SKM-1 (cell line): ENCODE measurements around the gene C1RL.
"Not testable (repeated sequence)": the region's sequence is repeated elsewhere in the genome, so short reads cannot be mapped to it uniquely, and the experiment has no call there.

Source experiments
- DNase-seq: peaks from one replicate; lab custom pipeline; 2025; ENCODE audit not compliant: unreplicated experiment; lab: John Stamatoyannopoulos, UW

The C1RL gene

DNA sequence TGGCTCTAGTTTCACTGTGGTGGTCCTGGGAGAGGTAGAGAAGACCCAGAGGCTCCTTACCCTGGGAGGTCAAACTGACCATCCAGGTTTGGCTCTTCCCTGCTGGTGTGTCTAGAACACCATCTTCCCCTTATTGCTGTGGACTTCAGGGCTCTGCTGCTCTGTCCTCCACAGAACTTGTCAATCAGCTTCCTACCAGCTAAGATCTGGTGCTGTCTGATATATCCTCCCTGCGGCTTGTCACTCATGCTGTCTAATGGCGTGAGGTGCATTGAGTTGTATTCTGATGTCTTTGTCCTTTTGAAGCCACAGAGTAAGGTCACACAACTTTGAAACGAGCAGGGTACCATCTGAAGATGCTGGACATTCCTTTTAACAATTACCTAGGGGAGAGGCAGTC is 7.2 kb upstream of the C1RL start:
- DNase-seq = no peak

DNA sequence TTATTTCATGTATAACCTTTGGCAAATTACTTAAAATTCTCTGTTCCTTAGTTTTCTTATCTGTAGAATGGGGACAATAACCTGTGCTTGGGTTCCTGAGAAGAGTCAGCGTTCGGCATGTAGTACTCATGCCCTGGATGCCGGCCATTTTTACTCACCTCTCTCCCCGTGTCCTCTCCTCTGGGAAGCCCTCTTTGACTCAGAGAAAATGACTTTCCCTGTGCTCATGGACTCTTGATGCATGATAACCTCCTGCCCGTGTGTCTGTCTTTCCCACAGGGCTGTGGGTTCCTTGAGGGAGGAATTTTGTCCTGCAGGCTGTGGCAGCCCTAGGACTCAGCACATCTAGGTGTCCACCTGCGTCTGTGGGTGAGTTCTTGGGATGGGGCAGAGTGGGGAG is 5.8 kb upstream of the C1RL start:
- no peak for DNase-seq

DNA sequence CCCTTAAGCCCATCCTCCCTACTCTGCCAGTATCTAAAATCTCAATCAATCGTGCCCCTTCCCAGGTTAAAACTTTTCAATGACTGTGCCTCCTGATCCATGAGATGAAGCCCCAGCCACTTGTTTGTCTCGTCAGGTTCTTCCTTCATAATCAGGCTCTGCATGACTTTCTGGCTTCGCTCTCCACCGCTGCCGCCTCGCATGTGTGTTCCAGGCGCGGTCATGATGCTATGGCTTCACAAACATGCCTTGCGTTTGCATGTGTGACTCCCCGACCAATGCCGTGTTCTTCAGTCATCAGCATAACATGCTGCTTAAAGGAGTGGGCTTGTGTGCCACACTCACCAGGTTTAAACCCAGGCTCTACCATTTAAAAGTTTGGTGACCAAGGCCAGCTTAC is 5.0 kb upstream of the C1RL start:
- no peak for DNase-seq

DNA sequence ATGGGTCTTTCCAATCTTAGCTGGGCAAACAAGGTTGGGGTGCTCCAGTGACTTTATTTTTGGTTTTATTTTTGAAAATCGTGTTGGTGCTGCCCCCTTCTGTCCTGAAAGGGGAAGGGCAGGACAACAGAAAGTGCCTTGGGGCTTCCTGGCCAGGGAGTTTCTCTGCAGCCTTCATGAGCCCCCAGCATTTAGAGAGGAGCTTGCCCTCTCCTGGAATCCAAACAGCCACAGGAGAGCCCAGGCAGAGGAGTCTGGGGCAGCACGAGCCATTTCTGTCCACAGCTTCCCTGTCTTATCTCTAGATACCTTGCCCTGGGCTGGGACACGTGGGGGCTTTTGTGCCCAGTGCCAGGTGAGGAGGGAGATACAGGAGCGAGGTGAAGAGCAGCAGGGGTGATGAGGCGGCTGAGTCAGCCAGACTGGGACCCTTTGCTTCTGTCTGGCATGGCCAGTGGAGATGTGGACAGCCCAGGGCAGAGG is 4.4 kb upstream of the C1RL start:
- DNase-seq = peak; percentile 5

DNA sequence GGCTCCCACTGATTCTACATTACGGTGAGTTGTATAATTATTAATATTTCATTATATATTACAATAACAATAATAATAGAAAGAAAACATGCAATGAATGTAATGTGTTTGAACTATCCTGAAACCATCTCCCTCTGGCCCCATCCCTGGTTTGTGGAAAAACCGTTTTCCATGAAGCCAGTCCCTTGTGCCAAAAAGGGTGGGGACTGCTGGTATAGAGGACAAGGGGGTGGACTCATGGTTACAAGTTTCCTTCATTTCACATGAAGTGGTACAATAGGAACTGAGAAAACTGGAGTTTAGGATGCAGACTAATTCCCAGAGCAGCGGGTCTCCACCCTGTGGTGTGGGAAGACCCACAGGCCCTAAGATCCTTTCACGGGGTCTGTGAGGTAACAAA is 3.0 kb upstream of the C1RL start:
- no peak for DNase-seq

DNA sequence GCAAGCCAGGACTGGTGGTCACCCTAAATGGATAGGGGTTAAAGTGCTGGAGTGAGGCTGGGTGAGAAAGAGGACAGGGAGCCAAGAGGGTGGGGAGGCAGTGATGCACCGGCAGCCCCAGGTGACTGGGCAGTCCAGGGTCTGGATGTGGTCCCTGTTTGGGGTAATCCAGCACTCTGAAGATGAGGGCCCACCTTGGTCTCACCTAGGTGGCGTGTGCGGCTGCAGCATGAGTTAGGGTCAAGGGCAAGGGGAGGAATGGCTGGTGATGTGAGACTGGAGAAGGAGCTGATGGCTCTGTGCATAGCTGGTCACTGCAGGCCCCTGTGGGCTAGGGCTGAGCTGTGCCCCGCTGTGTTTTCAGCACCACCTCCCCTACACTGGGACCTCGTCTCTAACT is 1.6 kb upstream of the C1RL start:
- no peak for DNase-seq

DNA sequence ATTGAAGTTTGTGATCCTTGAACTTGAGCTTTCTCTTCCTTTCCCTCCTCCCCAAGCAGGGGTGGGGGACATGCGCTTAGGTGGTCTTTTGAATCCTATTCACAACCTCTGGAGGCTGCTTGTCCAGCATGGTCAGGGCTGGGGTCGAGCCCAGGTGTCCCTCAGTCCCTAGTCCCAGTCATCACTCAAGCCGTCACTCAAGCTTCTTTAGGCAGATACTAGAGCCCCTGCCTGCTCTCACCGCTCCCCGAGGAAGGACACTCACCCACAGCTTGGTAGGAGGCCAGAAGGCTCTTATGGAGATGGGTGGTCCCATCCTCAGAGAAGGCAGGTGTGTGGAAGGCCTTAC is 532 bp upstream of the C1RL start:
- no peak for DNase-seq

DNA sequence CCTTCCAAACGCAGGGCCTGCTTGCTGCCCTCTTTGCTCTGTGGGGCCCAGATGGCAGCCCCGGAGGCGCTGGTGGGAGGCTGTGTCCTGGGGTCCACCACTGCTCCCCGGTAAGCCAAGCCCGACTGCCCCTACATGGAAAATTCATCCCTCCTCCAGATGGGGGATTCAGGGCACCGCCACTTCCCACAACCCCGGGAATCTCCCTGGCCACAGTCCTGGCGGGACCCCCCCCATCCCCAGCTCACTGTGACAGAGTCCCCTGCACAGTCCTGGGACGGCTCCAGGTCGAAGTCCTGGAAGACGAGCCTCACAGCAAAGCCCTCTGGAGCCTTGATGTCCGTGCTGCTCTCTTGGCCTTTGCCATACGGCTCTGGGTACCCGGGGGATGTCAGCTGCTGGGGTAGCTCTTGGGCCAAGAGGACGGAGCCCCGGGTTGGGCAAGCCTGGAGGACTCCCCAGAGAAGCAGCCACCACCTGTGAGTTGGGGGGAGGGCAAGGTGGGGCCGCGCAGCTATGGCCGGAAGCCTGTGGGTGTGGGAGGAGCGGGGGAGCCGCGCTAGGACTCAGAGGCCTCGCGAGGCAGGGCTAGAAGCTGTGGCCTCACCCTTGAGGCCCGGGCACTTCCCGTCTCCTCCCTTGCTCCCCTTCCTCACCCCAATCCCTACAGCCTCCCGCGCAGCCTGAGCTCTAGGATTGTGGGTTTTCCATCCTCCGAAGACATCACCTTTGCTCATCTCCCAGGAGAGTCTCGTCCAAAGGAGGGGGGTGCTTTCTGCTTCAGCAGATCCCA is 815 bp downstream of the C1RL start:
- DNase-seq = peak; percentile 38

DNA sequence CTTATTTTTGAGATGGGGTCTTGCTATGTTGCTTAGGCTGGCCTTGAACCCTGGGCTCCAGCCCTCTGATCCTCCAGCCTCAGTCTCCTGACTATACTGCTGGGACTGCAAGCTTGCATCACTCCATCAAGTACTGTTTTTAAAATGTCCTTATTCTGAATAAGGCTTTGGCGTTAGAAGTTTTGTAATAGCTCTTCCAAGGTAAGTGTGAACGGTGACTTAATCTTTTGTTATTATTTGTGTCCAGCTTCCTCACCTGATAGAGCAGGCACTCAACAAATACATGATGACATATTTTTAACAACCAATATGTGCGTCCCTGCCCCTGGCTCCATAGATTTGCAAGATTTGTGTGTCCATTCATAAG is 1.4 kb downstream of the C1RL start:
- DNase-seq = no peak

DNA sequence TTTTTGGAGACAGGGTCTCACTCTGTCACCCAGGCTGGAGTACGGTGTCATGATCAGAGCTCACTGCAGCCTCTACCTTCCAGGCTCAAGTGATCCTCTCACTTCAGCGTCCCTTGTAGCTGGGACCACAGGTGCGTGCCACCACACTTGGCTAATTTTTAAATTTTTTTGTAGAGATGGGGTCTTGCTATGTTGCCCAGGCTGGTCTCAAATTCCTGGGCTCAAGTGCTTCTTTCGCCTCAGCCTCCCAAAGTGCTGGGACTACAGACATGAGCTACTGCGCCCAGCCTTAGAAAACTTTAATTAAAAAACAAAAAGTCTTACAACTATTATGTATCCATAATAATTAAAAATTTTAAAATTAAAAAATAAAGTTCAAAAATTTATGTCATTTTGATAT is 1.8 kb downstream of the C1RL start:
- not testable (repeated sequence) for DNase-seq

DNA sequence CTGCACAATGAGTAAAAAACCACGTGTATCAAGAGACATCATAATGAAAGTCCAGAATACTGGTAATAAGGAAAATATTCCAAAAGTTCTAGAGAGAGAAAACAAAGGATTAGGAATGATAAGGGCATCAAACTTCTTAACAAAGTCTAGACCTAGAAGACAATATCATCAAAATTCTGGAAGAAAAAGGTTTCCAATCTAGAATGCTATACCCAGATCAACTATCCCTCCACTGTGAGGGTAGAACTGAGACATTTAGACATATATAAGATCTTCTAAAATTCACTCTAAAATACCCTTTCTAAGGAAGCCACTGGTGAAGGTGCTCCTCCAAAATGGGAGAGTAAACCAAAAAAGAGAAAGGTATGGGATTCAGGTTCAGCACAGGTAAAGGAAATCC is 2.9 kb downstream of the C1RL start:
- DNase-seq = no peak

DNA sequence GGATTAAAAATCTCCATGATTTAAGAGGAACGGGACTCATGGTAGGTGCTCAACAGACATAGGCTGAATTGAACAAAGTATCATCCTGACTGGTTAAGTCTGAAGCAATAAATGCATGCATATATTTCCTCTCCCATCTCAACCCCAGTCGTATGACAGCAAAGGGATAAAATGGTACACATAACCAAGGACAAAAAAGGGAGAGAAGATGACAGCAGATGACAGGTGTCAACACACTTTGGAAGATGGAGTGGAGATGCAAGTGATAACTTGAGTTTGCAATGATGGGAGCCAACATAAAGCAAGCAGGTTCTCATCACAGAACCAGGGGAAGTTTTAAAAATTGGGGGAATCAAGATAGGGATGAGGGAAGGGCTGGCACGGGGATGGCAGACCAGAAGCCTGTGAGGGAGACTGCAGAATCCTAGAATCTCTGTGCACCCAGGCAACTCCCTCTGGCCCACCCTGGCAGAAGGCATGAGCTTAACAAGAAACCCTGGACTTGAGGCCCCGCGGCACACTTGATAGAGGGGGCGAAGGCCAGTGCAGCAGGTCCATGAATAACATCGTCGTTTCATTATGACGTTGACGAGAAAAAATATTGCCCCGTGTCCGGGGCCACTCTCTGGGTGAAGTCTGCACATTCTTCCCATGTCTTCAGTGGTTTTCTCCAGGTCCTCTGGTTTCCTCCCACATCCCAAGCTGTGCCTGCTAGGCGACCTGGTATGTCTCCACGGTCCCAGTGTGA is 5.0 kb downstream of the C1RL start:
- no peak for DNase-seq

DNA sequence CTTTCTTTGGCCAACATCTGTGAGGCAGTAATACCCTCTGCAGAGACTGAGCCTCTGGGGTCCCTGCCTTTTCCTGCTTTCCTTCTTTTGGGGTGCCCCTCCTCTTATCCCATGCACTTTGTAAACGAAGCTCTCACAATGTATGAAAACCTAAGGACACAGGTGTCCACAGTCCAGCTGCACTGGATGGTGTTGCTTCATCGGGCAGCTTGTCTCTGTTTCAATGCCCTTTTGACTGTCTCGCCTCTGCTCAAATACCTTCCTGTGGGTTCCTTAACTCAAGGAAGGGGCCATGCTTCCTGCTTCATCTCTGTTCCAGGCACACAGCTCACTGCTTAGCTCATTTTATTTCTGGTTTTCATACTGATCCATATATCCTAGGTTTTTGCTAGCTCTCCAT is 6.4 kb downstream of the C1RL start:
- DNase-seq = no peak

DNA sequence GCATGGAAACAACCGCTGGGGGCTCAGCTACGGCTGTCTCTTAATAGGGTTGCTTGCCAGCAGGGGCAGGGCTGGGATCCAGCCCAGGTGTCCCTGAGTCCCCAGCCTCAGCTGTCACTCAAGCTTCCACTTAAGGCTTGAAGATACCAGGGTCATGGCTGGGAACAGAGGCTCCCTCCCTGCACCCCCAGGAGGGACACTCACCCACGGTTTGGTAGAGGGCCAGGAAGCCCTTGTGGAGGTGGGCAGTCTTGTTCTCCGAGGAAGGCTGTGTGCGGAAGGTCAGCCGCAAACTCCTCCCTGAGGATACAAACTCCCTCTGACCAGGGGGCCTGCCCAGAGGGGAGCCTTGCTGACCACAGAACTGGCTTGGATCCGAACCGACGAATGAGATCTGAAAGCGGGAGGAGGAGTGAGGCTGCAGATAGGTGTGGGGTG is 7.3 kb downstream of the C1RL start:
- DNase-seq = no peak

DNA sequence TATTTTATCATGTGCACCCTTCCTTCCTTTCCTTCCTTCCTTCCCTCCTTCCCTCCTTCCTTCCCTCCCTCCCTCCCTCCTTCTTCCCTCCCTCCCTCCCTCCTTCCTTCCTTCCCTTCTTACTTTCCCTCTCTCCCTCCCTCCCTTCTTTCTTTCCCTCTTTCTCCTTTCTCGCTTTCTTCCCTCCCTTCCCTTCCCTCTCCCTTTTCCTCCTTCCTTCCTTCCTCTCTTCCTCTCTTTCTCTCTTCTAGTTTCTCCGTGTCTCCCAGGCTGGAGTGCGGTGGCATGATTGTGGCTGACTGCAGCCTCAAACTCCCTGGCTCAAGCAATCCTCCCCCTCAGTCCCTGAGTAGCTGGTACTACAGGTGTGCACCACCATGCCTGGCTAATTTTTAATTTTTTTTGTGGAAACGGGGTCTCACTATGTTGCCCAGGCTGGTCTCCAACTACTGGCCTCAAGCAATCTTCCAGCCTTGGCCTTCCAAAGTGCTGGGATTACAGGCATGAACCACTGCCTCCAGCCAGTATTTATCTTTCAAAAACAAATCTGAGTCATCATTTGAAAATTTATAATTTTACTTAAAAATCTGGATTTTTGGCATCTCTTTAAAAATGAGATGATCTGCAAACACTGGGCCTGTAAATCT is 7.8 kb downstream of the C1RL start:
- DNase-seq = no peak

DNA sequence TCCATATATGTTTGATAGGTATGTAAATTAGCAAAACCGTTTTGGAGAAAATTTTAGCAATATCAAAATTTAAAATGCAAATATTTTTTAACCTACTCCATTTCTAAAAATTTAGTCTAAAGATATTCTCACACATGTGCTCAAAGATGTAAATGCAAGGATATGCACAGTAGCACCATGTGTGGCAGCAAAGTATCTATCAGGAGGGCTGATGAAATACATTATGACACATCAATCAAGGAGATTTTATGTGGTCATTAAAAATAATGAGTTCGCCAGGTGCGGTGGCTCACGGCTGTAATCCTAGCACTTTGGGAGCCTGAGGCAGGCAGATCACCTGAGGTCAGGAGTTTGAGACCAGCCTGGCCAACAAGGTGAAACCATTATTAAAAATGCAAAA is 8.8 kb downstream of the C1RL start:
- DNase-seq = no peak

DNA sequence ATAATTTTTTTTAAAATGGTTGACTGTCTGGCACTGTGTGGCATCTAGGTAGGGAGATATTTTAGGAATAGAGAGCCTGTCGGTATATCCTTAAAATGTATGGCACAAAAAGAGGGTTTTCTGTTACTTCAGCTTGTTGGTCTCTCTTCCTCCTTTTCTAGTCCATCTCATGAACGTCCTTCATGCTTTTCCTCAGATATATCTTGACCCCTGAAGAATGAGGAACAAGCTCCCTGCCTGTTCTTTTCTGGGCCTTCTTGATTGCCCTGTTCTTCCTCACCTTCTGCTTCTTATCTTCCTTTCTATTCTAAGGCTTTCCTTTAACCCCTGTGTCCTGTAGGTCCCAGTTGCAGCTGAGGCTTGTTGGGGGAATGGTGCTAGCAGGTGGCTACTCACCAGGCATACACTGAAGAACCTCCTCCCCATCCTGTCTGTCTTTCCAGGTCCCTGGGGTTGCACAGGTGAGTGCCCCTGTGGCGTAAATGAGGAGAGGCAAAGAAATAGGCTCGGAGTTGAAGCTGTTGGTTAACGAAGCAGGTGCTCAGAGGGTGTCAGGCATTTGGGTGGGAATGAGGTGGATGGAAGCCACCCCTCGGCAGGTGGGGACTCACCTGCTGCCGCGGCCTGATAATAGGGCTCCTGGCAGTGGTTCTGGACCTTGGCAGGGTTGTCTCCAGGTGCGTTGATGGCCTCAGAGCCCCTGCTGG is 9.6 kb downstream of the C1RL start:
- DNase-seq = no peak

DNA sequence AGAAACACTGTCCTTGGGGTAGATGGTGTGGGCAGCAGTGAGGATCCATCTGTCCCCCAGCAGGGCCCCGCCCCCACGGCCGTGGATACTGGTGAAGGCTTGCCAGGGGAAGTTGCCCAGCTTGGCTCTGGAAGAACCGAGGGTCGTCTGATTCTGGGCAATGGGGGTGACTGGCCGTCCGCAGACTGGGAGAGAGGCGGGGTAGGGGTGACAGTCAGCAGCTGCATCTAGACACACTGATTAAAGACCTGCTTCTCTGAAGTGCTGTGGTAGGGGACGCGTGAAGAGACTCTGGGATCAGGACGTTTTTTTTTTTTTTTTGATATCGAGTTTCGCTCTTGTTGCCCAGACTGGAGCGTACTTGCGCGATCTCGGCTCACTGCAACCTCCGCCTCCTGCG is 12.0 kb downstream of the C1RL start:
- no peak for DNase-seq

DNA sequence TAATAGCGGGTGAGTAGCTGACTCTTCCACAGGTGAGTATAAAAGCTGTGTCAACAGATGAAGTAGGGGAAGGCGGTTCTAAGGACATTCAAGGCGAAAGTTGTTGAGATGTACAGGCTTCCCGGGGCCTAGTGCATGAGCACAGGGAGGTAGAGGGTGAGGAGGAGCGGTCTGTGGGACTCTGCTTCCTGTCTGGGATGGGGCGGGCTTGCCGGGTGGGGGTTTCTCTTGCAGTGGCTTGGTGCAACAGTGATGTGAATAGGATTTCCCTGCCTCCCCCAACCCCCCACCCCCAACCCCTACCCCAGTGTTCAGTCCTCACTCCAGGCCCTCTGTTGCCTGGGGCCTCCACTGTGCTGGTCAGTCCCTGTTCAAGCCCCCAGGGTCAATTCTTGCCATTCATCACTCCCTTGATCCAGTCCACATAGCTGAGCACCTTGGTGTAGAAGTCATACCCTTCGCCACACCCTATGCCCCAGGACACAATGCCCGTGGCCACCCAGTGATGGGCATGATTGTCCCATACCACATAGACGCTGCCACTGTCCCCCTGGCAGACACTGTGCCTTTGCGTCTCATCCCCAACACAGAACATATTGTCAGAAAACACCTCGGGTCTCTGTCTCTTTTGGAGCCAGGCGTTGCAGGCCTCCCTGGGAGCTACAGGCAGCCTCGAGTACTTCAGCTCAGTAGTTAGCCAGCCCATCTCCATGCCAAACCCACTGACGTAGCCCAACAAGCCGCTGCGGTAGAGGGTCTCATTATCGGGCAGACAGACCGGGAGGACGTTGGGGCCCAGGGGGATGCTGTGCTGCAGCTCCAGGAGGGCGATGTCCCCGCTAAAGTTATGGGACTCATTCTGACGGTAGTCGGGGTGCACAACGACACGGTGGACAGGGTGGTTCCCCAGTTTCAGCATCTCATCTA is 12.7 kb downstream of the C1RL start:
- no peak for DNase-seq

DNA sequence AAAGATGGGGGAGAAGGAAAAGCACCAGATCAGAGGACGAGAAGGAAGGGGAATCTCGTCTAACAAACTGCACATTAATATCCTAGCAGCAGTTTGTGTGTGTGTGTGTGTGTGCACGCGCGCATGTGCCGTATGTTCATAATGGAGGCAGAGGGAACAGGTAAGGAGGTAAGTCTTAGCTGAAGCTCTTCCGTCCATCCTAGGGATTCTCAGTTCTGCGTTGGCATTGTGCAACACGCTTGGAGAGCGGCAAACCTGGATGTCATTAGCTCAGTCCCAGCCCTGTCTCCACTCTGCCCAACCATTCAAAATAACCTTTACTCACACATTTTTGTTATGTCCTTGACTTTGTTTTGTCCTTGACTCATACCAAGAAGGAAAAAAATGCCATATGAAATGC is 15.1 kb downstream of the C1RL start:
- DNase-seq = no peak

DNA sequence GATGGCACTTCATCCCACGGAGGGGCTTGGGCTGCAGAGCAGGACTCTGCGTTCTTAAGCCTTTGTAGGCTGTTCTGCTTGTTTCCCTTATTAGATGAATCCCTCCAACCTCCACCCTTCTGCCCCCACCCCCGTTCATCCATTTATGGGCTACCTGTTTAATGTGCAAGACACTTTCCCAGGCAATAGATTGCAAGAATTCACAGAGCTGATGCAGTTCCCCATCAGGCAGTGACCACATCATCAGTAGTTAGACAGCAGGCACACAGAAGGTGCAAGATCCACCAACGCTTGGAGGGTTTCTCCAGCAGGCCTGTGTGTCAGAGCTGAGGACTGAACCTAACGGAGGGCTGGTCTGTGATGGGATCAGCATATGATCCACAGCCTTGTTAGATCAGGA is 15.5 kb downstream of the C1RL start:
- DNase-seq = no peak
